Neutrophil (primary cell): ENCODE results near the gene OTUD5.

Experiments
- H3K27ac ChIP-seq: fragments of 200-600 bp; sonication (generic); 2 replicates; pipeline ENCODE4 v1.5.1; 2016; ENCODE audit warnings: mild to moderate bottlenecking, moderate library complexity
- H3K27me3 ChIP-seq: fragments of 200-600 bp; sonication (generic); 2 replicates; pipeline ENCODE4 v1.6.0; 2016; ENCODE audit warnings: mild to moderate bottlenecking
- H3K36me3 ChIP-seq: fragments of 200-600 bp; sonication (generic); 2 replicates; pipeline ENCODE4 v1.5.1; 2017
- H3K4me1 ChIP-seq, 2 experiments: fragments of 200-600 bp in 1 of 2; sonication (generic) in 1 of 2; 1 replicate in 1 of 2; 2 replicates in 1 of 2; pipeline versions ENCODE4 v1.5.1 to v1.6.1; 2013 to 2016; ENCODE audit warnings: low read depth in 1 of 2, low read length in 1 of 2, mild to moderate bottlenecking in 1 of 2, moderate library complexity in 1 of 2; ENCODE audit not compliant: control insufficient read depth in 1 of 2, insufficient read depth in 1 of 2
- H3K4me3 ChIP-seq, 2 experiments: fragments of 200-600 bp in 1 of 2; sonication (generic) in 1 of 2; 1 replicate in 1 of 2; 2 replicates in 1 of 2; pipeline ENCODE4 v1.5.1; 2013 to 2016; ENCODE audit warnings: low read depth in 1 of 2, low read length in 1 of 2, mild to moderate bottlenecking in 1 of 2, moderate library complexity in 1 of 2
- H3K9me3 ChIP-seq: fragments of 200-600 bp; sonication (generic); 2 replicates; pipeline ENCODE4 v1.5.1; 2016
- TF ChIP-seq, protein P1 (sequence below): fragments of 200-600 bp; sonication (generic); IDR thresholded peaks from 2 replicates; pipeline ENCODE4 v1.5.1; 2016; ENCODE audit warnings: antibody characterized with exemption

OTUD5 gene

DNA sequence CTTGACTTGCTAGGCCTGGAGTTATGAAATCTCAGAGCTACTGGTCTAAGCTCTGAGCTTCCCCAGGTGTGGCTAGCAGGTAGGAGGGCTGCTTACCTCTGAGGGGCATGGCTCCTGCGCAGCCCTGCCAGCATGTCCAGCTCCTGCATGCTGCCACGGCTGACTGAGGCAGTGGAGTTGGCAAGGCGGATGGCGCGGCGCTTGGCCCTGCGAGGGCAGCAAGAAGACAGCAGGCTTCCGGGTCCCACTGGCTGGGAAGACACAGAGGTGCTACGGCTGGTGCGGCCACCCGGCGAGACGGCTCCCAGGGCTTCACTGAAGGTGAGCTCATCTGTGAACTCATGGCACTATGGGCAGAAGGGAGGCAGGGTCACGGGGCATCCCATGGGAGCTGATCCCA lies 8.6 kb upstream of the OTUD5 start:
- H3K4me1 ChIP-seq, result peaks cover 0 to 13% of the 10 kb centered on the region in 2 experiments
- no peak overlapping the region for H3K4me3 ChIP-seq
- TF ChIP-seq, protein P1, sequence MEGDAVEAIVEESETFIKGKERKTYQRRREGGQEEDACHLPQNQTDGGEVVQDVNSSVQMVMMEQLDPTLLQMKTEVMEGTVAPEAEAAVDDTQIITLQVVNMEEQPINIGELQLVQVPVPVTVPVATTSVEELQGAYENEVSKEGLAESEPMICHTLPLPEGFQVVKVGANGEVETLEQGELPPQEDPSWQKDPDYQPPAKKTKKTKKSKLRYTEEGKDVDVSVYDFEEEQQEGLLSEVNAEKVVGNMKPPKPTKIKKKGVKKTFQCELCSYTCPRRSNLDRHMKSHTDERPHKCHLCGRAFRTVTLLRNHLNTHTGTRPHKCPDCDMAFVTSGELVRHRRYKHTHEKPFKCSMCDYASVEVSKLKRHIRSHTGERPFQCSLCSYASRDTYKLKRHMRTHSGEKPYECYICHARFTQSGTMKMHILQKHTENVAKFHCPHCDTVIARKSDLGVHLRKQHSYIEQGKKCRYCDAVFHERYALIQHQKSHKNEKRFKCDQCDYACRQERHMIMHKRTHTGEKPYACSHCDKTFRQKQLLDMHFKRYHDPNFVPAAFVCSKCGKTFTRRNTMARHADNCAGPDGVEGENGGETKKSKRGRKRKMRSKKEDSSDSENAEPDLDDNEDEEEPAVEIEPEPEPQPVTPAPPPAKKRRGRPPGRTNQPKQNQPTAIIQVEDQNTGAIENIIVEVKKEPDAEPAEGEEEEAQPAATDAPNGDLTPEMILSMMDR, result no peak
- no peaks in the 10 kb centered on the region for H3K9me3 ChIP-seq
- no peak overlapping the region for H3K27ac ChIP-seq
- H3K27me3 ChIP-seq, result peaks cover 4% of the 10 kb centered on the region
- peaks cover 4% of the 10 kb centered on the region for H3K36me3 ChIP-seq

DNA sequence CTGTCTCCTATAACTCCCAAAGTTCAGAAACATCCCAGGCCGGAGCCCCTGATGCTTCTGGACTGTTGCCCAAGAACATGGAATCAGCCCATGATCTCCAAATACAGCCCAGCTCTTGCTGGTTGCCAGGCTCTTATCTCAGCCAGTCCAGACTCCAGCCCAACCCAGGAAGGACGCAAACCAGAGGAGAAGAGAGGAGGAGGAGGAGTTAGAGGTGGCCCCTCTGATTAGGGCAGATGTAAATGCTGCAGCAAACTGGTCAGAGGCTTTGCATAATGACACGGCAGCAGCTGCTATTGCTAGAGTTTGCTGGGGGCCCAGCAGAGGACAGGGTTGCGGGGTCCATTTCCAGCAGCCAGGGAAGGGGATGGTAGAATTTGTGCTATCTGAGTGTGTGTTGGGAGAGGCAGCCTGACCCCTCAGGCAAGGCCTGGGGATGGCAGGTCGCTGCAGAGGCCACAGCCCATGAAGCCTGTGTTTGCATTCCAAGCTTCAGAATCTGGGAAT lies 4.2 kb upstream of the OTUD5 start:
- no peaks in the 10 kb centered on the region for H3K9me3 ChIP-seq
- H3K27me3 ChIP-seq, result no peaks in the 10 kb centered on the region
- H3K4me1 ChIP-seq, result peaks cover 0 to 22% of the 10 kb centered on the region in 2 experiments
- H3K4me3 ChIP-seq, result no peak overlapping the region
- TF ChIP-seq, protein P1, result no peak
- H3K27ac ChIP-seq, result no peak overlapping the region
- H3K36me3 ChIP-seq, result peaks cover 4% of the 10 kb centered on the region

GRCh38 chrX:48960291-48960690 lies 2.9 kb upstream of the OTUD5 start:
- Histone ChIP-seq H3K4me3 (no peak overlapping the region), H3K36me3 (peaks cover 3% of the 10 kb centered on the region), H3K4me1 (peaks cover 11 to 36% of the 10 kb centered on the region in 2 experiments), H3K9me3 (no peaks in the 10 kb centered on the region), H3K27me3 (no peaks in the 10 kb centered on the region), H3K27ac (no peak overlapping the region)
- TF ChIP-seq, protein P1, result no peak

- TF ChIP-seq, protein P1, result no peak
- Histone ChIP-seq H3K36me3 (peaks cover 8% of the 10 kb centered on the region), H3K27ac (peak overlapping the region; percentile 100), H3K4me3 (peak overlapping the region; percentile 65 to 86), H3K9me3 (no peaks in the 10 kb centered on the region), H3K4me1 (peaks cover 24 to 49% of the 10 kb centered on the region in 2 experiments), H3K27me3 (no peaks in the 10 kb centered on the region)
These were observed 1.3 kb upstream of the OTUD5 start for GRCh38 chrX:48958635-48959094.

GRCh38 chrX:48957827-48958634 lies 624 bp upstream of the OTUD5 start:
- H3K4me1 ChIP-seq, result peaks cover 30 to 51% of the 10 kb centered on the region in 2 experiments
- H3K9me3 ChIP-seq, result no peaks in the 10 kb centered on the region
- peak overlapping the region; percentile 100 for H3K27ac ChIP-seq
- TF ChIP-seq, protein P1, result peak; percentile 49
- H3K36me3 ChIP-seq, result peaks cover 8% of the 10 kb centered on the region
- H3K4me3 ChIP-seq, result peak overlapping the region; percentile 65 to 86
- no peaks in the 10 kb centered on the region for H3K27me3 ChIP-seq
